ENCODE results near the gene AFF4. TPM values are rescaled to one million over a fixed set of nuclear protein-coding genes. Genes with fewer than 3 reads are reported as not detected.
A peak's percentile ranks its signal among the peaks of the same experiment; 100 is the strongest.

Gene AFF4
- total RNA-seq, 1 donor from 2014 or later = 63.0 TPM

DNA sequence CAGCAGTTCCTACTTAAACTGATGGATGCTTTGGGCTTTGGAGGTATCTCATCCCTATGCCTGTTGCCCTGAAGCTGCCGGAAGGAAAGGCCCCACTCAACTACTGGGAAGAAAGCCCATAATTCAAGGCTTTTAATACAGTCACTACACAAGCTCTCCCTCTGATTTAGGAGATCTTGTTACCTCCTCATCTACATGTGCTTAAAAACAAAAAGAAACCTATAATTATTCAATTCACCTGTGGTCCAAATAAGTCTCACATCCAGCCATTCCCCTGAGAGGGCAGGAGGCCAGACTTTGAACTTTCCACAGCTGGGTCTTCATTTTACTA, 90.7 kb downstream of the AFF4 start:
- intact Hi-C loops (cut with DNase I) = no loop called here
- peak overlapping the region; percentile 33 to 36 for H3K27ac ChIP-seq
- no peak for DNase-seq (ENCODE audit: low spot score in 2 of 2)
- no peaks in the 10 kb centered on the region for H3K27me3 ChIP-seq
- H3K4me3 ChIP-seq = no peak overlapping the region
- H3K36me3 ChIP-seq = peaks cover 3 to 36% of the 10 kb centered on the region in 2 donors
- H3K4me1 ChIP-seq = peaks cover 0 to 6% of the 10 kb centered on the region in 2 donors
- no peaks in the 10 kb centered on the region for H3K9me3 ChIP-seq
- TF ChIP-seq, protein P1, sequence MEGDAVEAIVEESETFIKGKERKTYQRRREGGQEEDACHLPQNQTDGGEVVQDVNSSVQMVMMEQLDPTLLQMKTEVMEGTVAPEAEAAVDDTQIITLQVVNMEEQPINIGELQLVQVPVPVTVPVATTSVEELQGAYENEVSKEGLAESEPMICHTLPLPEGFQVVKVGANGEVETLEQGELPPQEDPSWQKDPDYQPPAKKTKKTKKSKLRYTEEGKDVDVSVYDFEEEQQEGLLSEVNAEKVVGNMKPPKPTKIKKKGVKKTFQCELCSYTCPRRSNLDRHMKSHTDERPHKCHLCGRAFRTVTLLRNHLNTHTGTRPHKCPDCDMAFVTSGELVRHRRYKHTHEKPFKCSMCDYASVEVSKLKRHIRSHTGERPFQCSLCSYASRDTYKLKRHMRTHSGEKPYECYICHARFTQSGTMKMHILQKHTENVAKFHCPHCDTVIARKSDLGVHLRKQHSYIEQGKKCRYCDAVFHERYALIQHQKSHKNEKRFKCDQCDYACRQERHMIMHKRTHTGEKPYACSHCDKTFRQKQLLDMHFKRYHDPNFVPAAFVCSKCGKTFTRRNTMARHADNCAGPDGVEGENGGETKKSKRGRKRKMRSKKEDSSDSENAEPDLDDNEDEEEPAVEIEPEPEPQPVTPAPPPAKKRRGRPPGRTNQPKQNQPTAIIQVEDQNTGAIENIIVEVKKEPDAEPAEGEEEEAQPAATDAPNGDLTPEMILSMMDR (IDR thresholded peaks at IDR 0.05) = no peak

GRCh38 chr5:132871459-132872284, 91.8 kb downstream of the AFF4 start:
- Histone ChIP-seq H3K4me1 (peaks cover 0 to 15% of the 10 kb centered on the region in 2 donors), H3K36me3 (peaks cover 2 to 28% of the 10 kb centered on the region in 2 donors), H3K9me3 (no peaks in the 10 kb centered on the region), H3K27me3 (no peaks in the 10 kb centered on the region), H3K4me3 (no peak overlapping the region), H3K27ac (no peak overlapping the region)
- TF ChIP-seq, protein P1 (IDR thresholded peaks at IDR 0.05) = no peak
- intact Hi-C loops (cut with DNase I) = no loop called here
- no peak for DNase-seq (ENCODE audit: low spot score in 2 of 2)

GRCh38 chr5:132870801-132871200, 92.6 kb downstream of the AFF4 start:
- intact Hi-C loops (cut with DNase I) = no loop called here
- no peak overlapping the region for H3K27ac ChIP-seq
- no peak for DNase-seq (ENCODE audit: low spot score in 2 of 2)
- TF ChIP-seq, protein P1 (IDR thresholded peaks at IDR 0.05) = no peak
- H3K4me1 ChIP-seq = peaks cover 3 to 16% of the 10 kb centered on the region in 2 donors
- H3K4me3 ChIP-seq = no peak overlapping the region
- peaks cover 0 to 28% of the 10 kb centered on the region in 2 donors for H3K36me3 ChIP-seq
- no peaks in the 10 kb centered on the region for H3K27me3 ChIP-seq
- no peaks in the 10 kb centered on the region for H3K9me3 ChIP-seq

DNA sequence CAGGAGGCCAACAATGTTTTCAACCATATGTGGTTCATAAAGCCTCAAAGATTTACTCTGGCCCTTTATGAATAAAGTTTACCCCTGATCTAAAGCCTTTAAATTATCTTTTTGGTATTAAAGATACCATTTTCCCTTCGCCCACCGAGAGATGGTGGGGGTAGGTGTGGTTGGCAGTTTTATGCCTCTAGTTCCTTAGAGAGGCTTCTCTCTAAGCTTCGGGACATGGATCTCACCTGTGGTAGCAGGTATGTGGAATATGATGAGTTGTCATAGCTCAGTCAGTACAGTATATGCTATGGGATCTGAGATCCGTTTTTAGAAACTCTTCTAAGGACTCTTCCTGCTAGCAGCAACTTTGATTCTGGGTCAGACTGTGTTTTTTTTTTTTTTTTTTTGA, 94.7 kb downstream of the AFF4 start:
- Histone ChIP-seq H3K4me3 (no peak overlapping the region), H3K27ac (no peak overlapping the region), H3K36me3 (peaks cover 0 to 28% of the 10 kb centered on the region in 2 donors), H3K9me3 (no peaks in the 10 kb centered on the region), H3K4me1 (peaks cover 5 to 21% of the 10 kb centered on the region in 2 donors), H3K27me3 (no peaks in the 10 kb centered on the region)
- DNase-seq (ENCODE audit: low spot score in 2 of 2) = no peak
- intact Hi-C loops (cut with DNase I) = no loop called here
- TF ChIP-seq, protein P1 (IDR thresholded peaks at IDR 0.05) = no peak

DNA sequence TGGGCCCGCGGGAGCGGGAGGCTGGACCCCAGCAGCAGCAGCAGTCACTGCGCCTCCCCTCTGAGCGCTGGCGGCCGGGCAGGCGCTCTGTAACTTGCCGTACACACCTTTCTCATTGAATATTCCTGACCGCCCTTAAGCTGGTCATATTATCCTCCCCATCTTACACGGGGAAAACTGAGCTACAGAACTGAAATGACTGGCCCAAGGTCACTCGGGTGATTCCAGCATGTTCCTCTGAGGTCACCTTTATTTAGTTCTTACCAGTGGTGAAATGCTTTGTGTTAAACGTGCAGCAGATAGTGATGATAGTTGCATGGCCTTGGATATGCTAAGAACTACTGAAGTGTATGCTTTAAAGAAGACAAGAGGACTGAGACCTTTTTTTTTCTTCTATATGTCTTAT, 96.4 kb downstream of the AFF4 start:
- no peak for DNase-seq (ENCODE audit: low spot score in 2 of 2)
- no peaks in the 10 kb centered on the region for H3K9me3 ChIP-seq
- intact Hi-C loops (cut with DNase I) = loop anchor here (2.0 kb wide), 1 partner anchor 96 kb away; the partner anchor contains the start of gene AFF4
- H3K4me1 ChIP-seq = peaks cover 5 to 14% of the 10 kb centered on the region in 2 donors
- TF ChIP-seq, protein P1 (IDR thresholded peaks at IDR 0.05) = no peak
- no peaks in the 10 kb centered on the region for H3K27me3 ChIP-seq
- peaks cover 0 to 25% of the 10 kb centered on the region in 2 donors for H3K36me3 ChIP-seq
- peak overlapping the region; percentile 82 to 85 for H3K4me3 ChIP-seq
- peak overlapping the region; percentile 90 to 95 for H3K27ac ChIP-seq
